GM21717 (cell line): Measurements from ENCODE around the gene RET.
"Not testable (repeated sequence)": the region's sequence is repeated elsewhere in the genome, so short reads cannot be mapped to it uniquely, and the experiment has no call there.

Experiments used
- ATAC-seq: cut with Tn5 transposase; IDR thresholded peaks from one replicate; pipeline ENCODE4 v1.9.1; 2021; ENCODE audit warnings: mild to moderate bottlenecking, moderate library complexity; ENCODE audit not compliant: unreplicated experiment

RET gene

DNA sequence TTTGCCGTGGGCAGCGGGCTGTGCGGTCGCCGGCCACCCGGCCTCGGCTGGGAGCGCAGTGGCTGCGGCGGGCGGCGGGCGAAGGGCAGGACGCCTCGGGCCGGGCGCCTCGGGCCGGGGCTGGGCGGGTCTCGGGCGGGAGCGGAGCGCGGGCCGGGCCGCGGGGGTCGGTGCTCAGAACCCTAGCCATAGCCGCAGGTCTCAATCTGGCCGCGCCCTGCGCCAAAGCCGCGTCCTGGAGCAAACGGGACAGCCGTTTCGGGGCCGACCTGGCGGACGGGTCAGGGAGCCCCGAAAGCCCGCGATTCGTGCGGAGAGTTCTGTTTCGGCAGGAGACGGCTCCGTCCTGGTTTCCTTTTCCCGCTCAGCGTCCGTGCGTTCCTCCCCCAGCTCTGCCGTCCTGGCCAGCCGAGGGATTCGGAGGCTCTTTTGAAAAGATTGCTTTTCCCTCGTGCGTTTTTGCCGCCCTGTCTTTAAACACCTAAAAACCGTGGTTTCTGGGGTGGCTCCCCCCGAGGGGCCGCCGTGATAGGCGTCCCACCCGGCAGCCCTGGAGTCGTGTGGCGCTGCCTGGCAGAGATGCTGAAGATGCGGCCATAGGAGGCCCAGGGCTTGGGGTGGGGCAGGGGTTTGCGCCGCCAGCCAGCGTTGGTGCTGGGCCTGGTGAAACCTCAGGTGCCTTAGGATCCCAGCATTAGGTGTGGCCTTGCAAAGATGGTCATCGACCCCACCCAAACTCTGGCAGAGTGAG, 727 bp downstream of the RET start:
- ATAC-seq, result no peak

GRCh38 chr10:43078175-43078985, 1.5 kb downstream of the RET start:
- no peak for ATAC-seq

DNA sequence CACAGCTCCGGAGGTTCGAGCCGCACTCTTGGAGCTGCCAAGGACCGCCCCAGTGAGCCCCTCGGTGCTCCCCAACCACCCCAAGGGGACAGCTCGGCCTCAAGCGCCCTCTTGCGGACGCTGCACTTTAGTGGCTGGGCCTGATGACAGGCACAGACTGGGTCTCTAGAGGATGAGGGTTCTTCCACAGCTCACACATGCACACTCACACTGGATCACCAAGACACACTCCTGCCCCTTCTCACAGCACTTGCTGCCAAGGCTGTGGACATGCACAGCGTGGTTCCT, 2.1 kb downstream of the RET start:
- ATAC-seq, result no peak

DNA sequence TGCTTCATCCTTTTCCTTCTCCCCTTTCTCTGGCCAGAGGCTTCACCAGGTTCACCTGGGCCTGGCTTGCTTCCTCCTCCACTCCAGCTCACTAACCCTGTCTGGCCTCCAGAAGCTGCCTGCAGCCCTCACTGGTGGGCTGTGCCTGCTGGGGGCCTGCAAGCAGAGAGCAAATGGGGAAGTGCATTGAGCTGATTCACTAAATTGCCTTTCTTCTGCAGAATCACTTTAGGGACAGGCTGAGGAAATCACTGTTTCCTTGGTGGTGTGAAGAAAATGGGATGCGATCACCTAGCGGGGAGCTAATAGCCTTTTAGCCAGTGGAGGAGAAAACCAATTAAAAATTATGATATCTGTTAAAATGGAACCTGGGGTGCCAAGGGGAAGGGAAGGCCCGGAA, 3.0 kb downstream of the RET start:
- ATAC-seq, result no peak

DNA sequence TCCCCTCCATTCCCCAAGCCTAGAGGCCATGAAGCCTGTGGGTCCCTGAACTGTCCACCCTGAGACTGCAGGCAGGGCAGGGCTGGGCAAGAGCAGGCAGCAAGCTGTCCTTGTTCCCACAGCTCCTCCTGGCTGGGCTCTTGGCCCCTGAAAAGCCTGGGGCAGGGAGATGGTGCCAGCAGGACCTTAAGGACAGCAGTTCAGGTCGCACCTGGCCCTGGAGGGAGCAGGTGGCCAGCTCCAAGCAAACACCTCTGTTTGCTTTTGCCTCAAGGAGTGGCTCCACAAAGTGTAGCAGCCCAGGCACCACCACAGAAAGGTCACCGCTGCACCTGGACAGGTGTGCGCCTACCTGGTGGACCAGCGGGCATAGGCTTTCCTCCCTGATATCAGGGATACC, 5.2 kb downstream of the RET start:
- no peak for ATAC-seq

DNA sequence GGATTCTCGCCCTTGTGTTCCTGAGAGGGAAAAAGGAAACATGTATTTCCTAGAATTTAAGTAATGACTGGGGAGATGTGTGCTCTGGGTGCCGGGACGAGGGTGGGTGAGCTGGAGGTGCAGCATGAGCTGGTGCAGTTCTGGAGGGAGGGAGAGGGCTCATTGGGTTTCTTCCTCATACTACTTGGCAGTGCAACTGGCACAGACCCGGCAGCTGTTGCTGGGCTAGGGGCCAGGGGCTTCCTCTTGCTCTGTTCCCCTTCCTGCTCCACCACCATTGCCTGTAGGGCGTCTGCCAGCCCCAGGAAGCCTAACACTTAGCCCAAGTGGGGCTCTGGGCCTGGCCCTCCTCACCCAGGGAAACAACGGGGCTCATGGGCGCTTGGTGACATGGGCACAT, 5.9 kb downstream of the RET start:
- ATAC-seq, result no peak

DNA sequence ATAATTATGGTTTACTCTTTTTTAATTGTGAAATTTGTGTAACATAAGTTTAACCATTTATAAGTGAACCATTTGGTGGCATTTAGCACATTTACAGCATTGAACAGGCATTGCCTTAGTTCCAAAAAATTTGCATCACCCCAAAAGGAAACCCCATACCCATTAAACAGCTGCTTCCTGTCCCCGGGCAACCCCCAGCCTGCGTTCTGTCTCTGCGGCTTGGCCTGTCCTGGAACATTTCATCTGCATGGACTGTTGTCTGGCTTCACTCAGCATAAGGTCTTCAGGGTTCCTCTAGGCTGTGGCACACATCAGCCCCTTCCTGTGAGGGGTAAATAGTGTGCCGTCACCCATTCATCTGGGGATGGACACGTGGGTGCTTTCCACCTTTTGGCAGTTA, 6.9 kb downstream of the RET start:
- ATAC-seq, result no peak

GRCh38 chr10:43084812-43085211, 7.9 kb downstream of the RET start:
- no peak for ATAC-seq

DNA sequence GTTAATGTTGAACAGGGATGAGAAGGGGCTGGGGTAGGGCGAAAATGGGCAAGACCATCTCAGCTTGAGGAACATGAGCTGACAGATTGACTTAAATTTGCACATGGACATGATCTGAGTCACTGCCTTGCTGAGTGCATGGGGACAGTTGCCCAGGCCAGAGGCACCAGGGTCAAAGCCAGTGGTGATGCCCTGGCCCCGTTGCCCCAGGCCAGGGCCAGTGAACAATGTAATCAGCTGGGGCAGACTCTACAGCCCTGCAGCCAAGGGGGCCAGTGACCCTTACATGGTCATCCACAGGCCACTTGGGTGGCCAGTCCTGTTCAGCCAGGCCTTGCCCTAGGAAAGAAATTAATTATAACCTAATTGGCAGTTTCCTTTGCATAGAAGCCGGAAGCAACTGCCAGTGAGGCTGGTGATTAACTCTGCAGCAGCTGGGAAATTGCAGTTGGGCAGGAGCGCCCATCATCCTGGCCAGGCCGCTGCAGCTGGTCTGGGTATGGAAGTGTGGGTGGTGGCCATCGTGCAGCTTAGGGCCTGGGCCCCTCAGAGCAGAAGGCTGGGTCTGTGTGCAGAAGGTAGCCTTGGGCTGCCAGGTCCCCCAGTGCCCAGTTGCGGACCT, 9.6 kb downstream of the RET start:
- ATAC-seq, result no peak

GRCh38 chr10:43089519-43089918, 12.7 kb downstream of the RET start:
- no peak for ATAC-seq

DNA sequence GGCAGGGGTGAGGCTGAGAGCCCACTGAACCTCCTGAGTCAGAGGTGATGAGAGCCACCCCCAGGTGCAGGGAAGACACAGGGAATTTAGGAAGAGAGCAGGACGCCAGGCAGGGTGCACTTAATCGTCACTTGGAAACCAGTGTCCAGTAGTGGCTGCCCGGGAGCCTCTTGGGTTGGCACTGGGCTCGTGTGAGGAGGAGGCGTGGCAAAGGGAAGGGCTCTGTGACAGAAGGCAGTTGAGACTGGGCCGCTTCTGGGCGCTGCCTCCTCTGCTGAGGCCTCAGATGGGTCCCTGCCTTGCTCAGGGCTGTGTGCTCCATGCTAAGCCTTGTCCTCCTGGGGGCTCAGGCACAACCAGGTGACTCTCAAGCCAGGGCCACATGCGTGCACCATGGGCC, 13.3 kb downstream of the RET start:
- no peak for ATAC-seq

DNA sequence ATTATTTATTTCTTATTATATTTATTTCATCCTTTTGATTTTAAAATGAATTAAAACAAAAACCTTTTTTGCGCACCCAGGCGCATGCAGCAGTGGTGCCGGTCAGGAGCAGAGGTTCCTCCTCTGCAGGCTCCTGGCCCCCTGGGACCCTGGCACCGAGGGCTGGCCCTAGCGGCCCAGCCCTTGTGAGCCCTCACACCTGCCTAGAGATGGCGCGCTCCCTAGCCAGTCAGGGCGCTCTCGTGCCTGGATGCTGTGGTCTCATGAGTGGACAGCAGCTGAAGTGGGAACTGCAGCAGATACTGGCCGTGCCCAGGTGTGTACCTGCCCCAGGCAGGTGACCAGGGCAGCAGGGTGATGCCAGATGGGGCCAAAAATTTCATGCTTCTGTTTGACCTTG, 13.8 kb downstream of the RET start:
- ATAC-seq, result no peak

DNA sequence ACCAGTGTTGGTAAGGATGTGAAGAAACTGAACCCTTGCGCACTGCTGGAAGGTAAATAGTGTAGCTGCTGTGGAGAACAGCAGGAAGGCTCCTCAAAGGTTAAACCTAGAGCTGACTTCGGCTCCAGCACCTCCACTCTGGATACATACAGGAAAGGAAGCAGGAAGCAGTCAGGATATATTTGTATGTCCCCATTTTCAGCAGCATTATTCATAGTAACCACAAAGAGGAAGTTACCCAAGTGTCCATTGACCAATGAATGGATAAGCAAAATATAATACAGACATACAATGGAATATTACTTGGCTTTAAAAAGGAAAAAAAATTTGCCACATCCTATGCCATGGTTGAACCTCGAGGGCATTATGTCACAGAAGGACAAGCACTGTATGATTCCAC, 15.0 kb downstream of the RET start:
- no peak for ATAC-seq

GRCh38 chr10:43093423-43094076, 16.7 kb downstream of the RET start:
- no peak for ATAC-seq

GRCh38 chr10:43094085-43094484, 17.2 kb downstream of the RET start:
- no peak for ATAC-seq

DNA sequence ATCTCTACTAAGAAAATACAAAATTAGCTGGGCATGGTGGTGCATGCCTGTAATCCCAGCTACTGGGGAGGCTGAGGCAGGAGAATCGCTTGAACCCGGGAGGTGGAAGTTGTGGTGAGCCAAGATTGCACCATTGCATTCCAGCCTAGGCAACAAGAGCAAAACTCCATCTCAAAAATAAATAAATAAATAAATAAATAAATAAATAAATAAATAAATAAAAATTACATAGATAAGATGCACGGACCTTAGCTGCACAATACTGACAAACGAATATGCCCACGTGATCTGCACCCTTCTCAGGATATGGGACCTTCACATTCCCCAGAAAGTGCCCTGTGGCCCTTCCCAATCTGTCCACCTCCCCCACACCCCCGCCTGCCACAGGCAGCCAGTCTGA, 22.5 kb downstream of the RET start:
- ATAC-seq, result not testable (repeated sequence)

DNA sequence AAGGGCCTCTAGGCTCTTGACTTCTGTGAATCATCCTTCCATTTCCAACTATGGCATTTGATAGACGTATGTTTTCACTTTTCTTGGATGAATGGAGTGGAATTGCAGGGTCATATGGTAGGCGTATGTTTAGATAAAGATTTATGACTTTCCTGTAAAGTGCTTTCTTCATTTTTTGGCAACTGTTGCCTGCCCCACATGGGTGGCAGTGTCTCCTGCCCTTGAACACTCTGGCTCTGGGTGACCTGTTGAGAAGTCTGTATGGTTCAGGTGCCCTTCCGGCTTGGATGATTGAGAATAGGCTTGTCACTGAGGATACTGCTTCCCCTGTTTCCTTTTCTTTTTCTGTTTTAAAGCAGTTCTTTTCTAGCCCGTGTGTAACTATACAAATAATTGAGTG, 23.1 kb downstream of the RET start:
- no peak for ATAC-seq

DNA sequence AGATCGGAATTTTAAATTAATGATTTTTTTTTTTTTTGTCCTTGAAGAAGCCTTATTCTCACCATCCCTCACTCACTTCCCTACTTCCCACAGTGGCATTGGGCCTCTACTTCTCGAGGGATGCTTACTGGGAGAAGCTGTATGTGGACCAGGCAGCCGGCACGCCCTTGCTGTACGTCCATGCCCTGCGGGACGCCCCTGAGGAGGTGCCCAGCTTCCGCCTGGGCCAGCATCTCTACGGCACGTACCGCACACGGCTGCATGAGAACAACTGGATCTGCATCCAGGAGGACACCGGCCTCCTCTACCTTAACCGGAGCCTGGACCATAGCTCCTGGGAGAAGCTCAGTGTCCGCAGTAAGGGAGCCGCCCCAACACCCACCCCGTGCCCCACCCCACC, 23.5 kb downstream of the RET start:
- no peak for ATAC-seq

DNA sequence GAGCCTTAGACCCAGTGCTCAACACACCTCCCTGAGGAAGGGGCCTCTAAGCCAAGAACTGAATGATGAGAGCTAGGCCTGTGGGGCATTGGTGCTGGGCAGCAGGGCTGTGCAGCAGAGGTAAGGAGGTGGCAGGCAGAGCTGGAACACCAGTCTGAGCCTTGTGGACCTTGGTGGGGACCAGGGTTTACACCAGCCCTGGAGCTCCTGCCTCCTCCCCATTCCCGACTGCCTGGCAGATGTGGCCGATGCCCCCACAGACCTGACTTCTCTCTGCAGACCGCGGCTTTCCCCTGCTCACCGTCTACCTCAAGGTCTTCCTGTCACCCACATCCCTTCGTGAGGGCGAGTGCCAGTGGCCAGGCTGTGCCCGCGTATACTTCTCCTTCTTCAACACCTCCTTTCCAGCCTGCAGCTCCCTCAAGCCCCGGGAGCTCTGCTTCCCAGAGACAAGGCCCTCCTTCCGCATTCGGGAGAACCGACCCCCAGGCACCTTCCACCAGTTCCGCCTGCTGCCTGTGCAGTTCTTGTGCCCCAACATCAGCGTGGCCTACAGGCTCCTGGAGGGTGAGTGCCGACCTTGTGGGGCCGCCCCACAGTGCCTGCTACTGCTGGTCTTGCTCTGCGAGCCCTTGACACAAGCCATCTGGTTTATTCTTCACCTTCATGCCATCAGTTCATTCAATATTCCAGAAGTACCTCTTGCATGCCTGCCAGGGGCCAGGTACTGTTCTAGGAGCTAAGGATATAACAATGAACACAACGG, 25.4 kb downstream of the RET start:
- ATAC-seq, result no peak

DNA sequence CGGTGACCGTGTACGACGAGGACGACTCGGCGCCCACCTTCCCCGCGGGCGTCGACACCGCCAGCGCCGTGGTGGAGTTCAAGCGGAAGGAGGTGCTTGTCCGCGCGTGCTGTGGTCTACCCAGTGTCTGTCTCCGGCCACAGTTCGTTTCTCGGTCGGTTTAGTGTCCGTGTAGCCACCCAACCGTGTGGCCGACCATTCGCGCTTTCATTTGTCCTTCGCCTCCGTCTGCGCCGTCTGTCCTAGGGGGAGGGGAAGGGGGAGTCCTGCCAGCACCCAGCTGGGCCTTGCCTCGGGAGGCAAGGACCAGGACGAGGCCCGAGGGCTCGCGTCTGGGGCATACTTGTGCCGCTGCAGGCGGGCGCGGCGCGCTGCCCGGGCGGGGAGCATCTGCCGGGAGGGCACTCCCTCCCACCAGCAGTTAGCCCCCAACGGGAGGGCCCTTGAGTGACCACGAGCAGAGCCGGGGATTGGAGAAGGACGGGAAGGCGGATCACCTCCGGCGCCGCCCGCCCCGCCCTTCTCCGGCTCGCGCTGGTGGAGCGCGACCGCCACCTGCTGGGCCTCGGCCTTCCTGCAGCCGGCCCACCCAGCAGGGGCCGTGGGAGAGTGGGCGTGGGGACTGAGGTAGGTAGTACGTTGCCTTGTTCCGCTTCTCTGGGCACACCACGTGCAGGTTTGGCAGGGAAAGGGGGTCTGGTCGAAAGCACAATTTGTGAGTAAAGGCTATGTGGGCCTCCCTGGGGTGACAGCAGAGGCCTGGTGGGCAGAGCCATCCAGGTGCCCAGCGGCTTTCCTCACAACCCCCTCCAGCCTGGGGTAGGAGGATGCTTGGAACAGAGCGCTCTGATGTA, 28.5 kb downstream of the RET start:
- ATAC-seq, result peak; percentile 78
